HG03432 (cell line): Measurements from ENCODE around the gene CABCOCO1.
"Not testable (repeated sequence)": the region's sequence is repeated elsewhere in the genome, so short reads cannot be mapped to it uniquely, and the experiment has no call there.

Experiments
- ATAC-seq: cut with Tn5 transposase; IDR thresholded peaks from one replicate; pipeline ENCODE4 v1.9.1; 2021; ENCODE audit warnings: mild to moderate bottlenecking, moderate library complexity; ENCODE audit not compliant: unreplicated experiment

Gene CABCOCO1

DNA sequence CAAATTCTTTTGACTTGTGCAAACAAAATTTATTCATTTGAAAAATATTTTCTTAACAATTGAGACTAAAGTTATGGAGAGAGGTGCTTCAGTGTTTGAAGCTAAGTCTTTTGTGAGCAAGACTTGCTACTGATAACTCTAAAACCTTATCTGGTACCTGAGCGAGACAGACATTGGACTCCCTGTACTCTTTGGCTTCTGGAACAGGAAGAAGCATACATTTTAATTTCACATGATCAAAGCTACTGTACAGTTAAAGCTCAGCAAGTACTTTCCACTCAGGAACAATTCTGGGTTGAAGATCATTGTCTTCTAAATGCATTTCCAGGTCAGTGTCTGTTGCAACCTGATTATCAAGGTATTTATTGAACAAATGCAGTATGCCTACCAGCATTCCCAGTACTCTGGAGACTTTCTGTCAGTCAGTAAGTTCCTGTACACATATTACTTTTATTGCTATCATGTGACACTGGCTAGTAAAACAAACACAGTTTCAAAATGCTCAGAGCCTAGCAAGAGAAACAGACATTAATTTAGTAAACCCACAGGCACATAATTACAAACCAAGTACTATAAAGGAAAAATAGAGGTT, 42.4 kb downstream of the CABCOCO1 start:
- ATAC-seq: no peak

DNA sequence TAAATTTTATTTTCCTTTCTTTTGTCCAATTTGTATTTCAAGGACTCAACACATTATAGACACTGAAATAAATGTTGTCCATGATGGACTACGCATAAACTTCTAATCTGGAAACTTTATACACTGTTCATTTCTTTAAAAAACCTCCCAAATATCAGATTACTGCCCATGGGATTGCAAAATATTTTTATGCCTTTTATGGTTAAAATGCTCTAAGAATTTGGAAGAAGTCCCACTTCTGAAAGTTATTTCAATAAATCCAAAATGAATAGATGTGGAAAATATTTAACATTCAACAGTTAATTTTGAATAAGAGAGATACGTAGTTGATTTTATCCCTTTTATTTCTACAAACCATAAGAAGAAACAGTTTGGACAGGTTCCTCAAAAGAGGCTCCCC, 46.1 kb downstream of the CABCOCO1 start:
- no peak for ATAC-seq

DNA sequence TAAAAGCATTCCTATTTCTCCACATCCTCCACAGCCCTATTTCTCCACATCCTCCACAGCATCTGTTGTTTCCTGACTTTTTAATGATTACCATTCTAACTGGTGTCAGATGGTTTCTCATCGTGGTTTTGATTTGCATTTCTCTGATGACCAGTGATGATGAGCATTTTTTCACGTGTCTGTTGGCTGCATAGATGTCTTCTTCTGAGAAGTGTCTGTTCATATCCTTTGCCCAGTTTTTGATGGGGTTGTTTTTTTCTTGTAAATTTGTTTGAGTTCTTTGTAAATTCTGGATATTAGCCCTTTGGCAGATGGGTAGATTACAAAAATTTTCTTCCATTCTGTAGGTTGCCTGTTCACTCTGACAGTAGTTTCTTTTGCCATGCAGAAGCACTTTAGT, 49.4 kb downstream of the CABCOCO1 start:
- not testable (repeated sequence) for ATAC-seq

DNA sequence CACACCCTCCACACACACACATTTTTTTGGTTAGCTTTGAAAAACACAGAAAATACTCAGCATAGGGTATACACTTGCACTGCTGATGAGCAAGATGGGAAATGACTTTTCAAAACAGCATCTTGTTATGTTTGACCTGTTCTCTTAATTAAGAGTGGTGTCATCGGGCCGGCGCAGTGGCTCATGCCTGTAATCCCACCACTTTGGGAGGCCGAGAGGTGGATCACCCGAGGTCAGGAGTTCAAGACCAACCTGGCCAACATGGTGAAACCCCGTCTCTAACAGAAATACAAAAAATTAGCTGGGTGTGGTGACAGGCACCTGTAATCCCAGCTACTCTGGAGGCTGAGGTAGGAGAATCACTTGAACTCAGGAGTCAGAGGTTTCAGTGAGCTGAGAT, 56.7 kb downstream of the CABCOCO1 start:
- ATAC-seq: not testable (repeated sequence)

DNA sequence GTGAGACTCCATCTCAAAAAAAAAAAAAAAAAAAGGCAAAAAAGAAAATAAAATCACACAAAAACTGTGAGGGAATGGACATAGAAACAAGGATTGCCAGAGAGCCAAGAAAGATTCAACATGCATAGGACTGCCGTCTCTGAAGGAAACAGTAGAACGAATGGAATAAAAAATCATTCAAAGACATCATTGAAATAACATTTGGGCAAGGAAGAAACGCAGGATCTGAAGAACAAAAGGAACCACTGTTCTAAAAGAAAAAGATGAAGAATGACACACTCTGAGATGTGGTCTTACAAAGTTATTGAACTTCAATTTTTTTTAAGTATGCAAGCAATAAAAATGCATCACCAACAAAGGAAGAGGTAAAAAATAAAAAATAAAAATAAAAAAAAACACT, 57.2 kb downstream of the CABCOCO1 start:
- ATAC-seq: no peak

GRCh38 chr10:61721431-61721830, 58.7 kb downstream of the CABCOCO1 start:
- ATAC-seq: no peak

DNA sequence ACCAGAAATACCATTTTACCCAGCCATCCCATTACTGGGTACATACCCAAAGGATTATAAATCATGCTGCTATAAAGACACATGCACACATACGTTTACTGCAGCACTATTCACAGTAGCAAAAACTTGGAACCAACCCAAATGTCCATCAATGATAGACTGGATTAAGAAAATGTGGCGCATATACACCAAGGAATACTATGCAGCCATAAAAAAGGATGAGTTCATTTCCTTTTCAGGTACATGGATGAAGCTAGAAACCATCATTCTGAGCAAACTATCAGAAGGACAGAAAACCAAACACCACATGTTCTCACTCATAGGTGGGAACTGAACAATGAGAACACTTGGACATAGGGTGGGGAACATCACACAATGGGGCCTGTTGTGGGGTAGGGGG, 62.5 kb downstream of the CABCOCO1 start:
- ATAC-seq: not testable (repeated sequence)

DNA sequence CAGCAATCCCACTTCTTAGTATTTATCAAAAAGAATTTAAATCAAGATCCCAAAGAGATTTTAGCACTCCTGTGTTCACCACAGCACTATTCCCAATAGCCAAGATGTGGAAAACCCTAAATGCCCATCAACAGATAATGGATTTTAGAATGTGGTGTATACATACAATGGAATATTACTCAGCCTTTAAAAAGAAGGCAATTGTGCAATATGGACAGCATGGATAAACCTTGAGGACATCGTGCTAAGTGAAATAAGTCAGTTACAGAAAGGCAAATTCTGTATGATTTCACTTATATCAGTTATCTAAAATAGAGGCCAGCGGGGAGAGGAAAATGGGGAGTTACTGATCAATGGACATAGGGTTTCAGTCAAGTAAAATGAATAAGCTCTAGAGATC, 66.9 kb downstream of the CABCOCO1 start:
- ATAC-seq: no peak

DNA sequence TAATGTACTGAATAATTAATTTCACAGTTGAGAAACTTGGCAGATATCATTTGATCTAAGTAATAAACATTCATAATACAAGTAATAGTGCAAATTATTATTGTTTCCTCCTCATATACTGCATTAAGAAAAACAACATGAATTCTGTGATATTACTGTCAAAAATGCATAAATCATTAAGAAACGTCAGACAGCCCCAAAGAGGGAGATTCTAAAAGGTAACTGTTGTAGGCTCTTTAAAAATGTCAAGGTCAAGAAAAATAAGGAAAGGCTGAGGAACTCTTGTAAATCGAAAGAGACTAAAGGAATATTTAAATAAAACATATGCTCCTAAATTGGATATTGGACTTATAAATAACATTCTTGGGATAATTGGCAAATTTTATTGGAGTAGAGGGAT, 67.9 kb downstream of the CABCOCO1 start:
- no peak for ATAC-seq

GRCh38 chr10:61731638-61732037, 68.9 kb downstream of the CABCOCO1 start:
- no peak for ATAC-seq

GRCh38 chr10:61732629-61733278, 70.0 kb downstream of the CABCOCO1 start:
- ATAC-seq: no peak

GRCh38 chr10:61733358-61733940, 70.7 kb downstream of the CABCOCO1 start:
- no peak for ATAC-seq

- ATAC-seq: no peak
These were observed 73.2 kb downstream of the CABCOCO1 start for GRCh38 chr10:61735882-61736281.

GRCh38 chr10:61737455-61737854, 74.7 kb downstream of the CABCOCO1 start:
- not testable (repeated sequence) for ATAC-seq

DNA sequence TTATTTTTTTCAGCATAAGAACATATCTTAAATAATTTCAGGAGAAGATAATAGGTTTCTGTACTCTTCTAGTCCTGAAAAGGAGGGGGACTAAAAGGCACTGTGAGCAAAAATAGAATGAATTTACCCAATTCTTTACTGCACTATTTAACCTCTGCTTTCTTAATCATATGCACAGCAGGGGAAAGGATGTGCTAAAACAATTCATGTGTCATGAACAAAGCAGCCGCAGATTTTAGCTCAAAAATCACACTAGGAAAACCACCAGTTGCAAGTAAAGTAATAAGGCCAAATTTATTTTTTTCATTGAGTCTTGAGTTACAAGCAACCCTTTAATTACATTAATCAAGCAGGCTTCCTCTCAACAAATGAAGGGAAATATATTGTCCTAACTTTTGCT, 80.1 kb downstream of the CABCOCO1 start:
- ATAC-seq: no peak

DNA sequence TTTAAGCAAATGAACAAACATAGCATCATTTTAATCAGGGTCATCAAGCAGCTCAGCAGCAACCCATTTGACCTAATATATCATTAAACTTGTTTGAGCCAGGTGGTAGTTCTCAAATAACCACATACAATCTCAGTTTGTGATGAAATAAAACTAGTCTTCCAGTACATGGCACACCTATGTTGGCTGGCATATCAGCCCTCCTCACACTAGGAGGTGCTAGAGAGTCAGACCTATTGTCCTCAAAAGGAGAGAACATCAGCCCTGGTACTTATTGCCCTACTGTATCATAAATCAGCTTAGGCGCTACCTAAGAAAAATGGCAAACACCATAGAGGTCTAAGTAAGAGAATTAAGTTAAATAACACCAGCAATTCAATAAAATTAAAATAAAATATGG, 81.7 kb downstream of the CABCOCO1 start:
- no peak for ATAC-seq

- ATAC-seq: no peak
These were observed 83.6 kb downstream of the CABCOCO1 start for GRCh38 chr10:61746377-61746776.

DNA sequence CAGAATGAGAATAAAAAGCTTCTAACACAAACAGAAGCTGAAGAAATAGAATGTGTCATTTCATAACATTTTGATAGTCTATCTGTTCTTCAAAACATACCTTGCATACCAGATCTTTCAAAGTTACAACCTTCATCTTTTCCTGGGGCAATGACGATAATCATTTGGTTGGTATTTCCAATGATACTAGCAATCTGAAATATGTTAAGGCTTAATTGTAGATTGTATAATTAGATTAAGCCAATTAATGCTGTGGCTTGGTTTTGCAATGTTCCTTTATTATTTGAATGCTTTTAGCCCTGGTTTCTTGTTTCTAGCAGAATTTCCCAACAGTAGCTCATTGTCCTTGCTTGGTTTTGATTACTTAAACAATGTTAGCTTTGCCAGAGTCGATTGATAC, 84.6 kb downstream of the CABCOCO1 start:
- ATAC-seq: no peak

GRCh38 chr10:61749291-61749690, 86.6 kb downstream of the CABCOCO1 start:
- ATAC-seq: no peak

- ATAC-seq: peak; percentile 83
These were observed 88.3 kb downstream of the CABCOCO1 start for GRCh38 chr10:61750943-61751471.

GRCh38 chr10:61751599-61751998, 88.9 kb downstream of the CABCOCO1 start:
- peak; percentile 7 for ATAC-seq
